ENCODE data around the gene RRP1B. TPM values are rescaled to one million over a fixed set of nuclear protein-coding genes. Genes with fewer than 3 reads are reported as not detected.

Gene RRP1B
- total and polyA plus RNA-seq, 2 experiments from 2014 or later: 54.8 to 95.7 TPM

- Histone ChIP-seq H3K4me3 (no peak overlapping the region), H3K27me3 (ENCODE audit: insufficient read depth) (no peaks in the 10 kb centered on the region), H3F3A (replicated peaks; ENCODE audit: low read depth) (peaks cover 17% of the 10 kb centered on the region; the same call in 1 of the 2 replicates), H3K4me1 (ENCODE audit: insufficient read depth) (peaks cover 14% of the 10 kb centered on the region), H3K36me3 (ENCODE audit: insufficient read depth) (peaks cover 5% of the 10 kb centered on the region), H4K20me1 (replicated peaks; ENCODE audit: insufficient read depth) (peaks cover 16% of the 10 kb centered on the region), H3K79me2 (replicated peaks; ENCODE audit: insufficient read depth) (peaks cover 30% of the 10 kb centered on the region), H3K27ac (ENCODE audit: low read depth) (no peak overlapping the region), H2AFZ (no peak overlapping the region), H3K4me2 (no peak overlapping the region), H3K9me2 (ENCODE audit: insufficient read depth) (no peaks in the 10 kb centered on the region)
- peaks cover 4% of the 10 kb centered on the region; the same call in 1 of the 3 replicates for H3K9me3 Mint-ChIP-seq
- TF ChIP-seq NANOG (IDR thresholded peaks at IDR 0.05; ENCODE audit: borderline replicate concordance): no peak
- TF ChIP-seq POLR2AphosphoS5 (IDR thresholded peaks at IDR 0.05; ENCODE audit: low read depth): no peak
- TF ChIP-seq ZNF331 (CRISPR knock-in tag; IDR thresholded peaks at IDR 0.05; ENCODE audit: low read depth): no peak
- no peak for TF ChIP-seq EZH2 (IDR thresholded peaks at IDR 0.05; ENCODE audit: low read depth, unreplicated experiment)
- TF ChIP-seq ZNF114 (CRISPR knock-in tag; IDR thresholded peaks at IDR 0.05): no peak
- no peak for TF ChIP-seq CTCF (conservative IDR thresholded peaks at IDR 0.05; ENCODE audit: low read depth in 2 of 2)
- TF ChIP-seq CREB1 (CRISPR knock-in tag; IDR thresholded peaks at IDR 0.05; ENCODE audit: low read depth): no peak
- TF ChIP-seq ETS1 (IDR thresholded peaks at IDR 0.05): no peak
- no peak for TF ChIP-seq JUNB (IDR thresholded peaks at IDR 0.05; ENCODE audit: unreplicated experiment)
- TF ChIP-seq REST (IDR thresholded peaks at IDR 0.05; ENCODE audit: unreplicated experiment): no peak
- TF ChIP-seq ZNF462 (CRISPR knock-in tag; IDR thresholded peaks at IDR 0.05): no peak
- TF ChIP-seq EZH2phosphoT487 (IDR thresholded peaks at IDR 0.05; ENCODE audit: unreplicated experiment): no peak
- TF ChIP-seq STAT1 (IDR thresholded peaks at IDR 0.05; ENCODE audit: unreplicated experiment): no peak
- peaks cover 19% of the 10 kb centered on the region for H3K4me1 Mint-ChIP-seq
- H3K27me3 Mint-ChIP-seq (ENCODE audit: insufficient read depth, low read depth, poor library complexity): peaks cover 12% of the 10 kb centered on the region
- peaks cover 21% of the 10 kb centered on the region for H3K36me3 Mint-ChIP-seq (ENCODE audit: low read depth)
- H3K27ac Mint-ChIP-seq: no peak overlapping the region
- no peak overlapping the region for H3K4me3 Mint-ChIP-seq
- DNase-seq (ENCODE audit: low spot score): no peak
- ATAC-seq: no peak
Measured at GRCh38 chr21:43657355-43658087, 1.8 kb upstream of the RRP1B start.

Data from GM23338 (cell line).